ENCODE measurements around the gene SNX3.

SNX3 gene

GRCh38 chr6:108238322-108238721 is 22.5 kb downstream of the SNX3 start:
- TF ChIP-seq OSR1 (CRISPR knock-in tag; IDR thresholded peaks at IDR 0.05) (no peak), PPARA (CRISPR knock-in tag; IDR thresholded peaks at IDR 0.05; ENCODE audit: borderline replicate concordance) (no peak), TOX (CRISPR knock-in tag; IDR thresholded peaks at IDR 0.05; ENCODE audit: borderline replicate concordance) (no peak), RARB (CRISPR knock-in tag; IDR thresholded peaks at IDR 0.05) (no peak), ARNTL (CRISPR knock-in tag; IDR thresholded peaks at IDR 0.05; ENCODE audit: borderline replicate concordance, low read depth) (no peak), BACH2 (CRISPR knock-in tag; IDR thresholded peaks at IDR 0.05; ENCODE audit: borderline replicate concordance) (no peak), ZFP3 (CRISPR knock-in tag; IDR thresholded peaks at IDR 0.05) (no peak), CSRNP3 (CRISPR knock-in tag; IDR thresholded peaks at IDR 0.05) (no peak), ZNF565 (CRISPR knock-in tag; conservative IDR thresholded peaks at IDR 0.05; ENCODE audit: low read depth) (no peak), POU6F1 (CRISPR knock-in tag; IDR thresholded peaks at IDR 0.05; ENCODE audit: borderline replicate concordance, low read depth) (no peak), TCF4 (CRISPR knock-in tag; IDR thresholded peaks at IDR 0.05; ENCODE audit: borderline replicate concordance) (no peak), SNAI2 (CRISPR knock-in tag; IDR thresholded peaks at IDR 0.05) (no peak), ISL1 (CRISPR knock-in tag; IDR thresholded peaks at IDR 0.05) (no peak), CSDC2 (CRISPR knock-in tag; IDR thresholded peaks at IDR 0.05) (no peak), ZNF8 (CRISPR knock-in tag; IDR thresholded peaks at IDR 0.05) (no peak)
- no peak for ATAC-seq

GRCh38 chr6:108236791-108237190 is 24.0 kb downstream of the SNX3 start:
- ATAC-seq: no peak
- no peak for TF ChIP-seq CSRNP3 (CRISPR knock-in tag; IDR thresholded peaks at IDR 0.05)
- TF ChIP-seq PPARA (CRISPR knock-in tag; IDR thresholded peaks at IDR 0.05; ENCODE audit: borderline replicate concordance): no peak
- TF ChIP-seq ZFP30 (CRISPR knock-in tag; IDR thresholded peaks at IDR 0.05): no peak
- TF ChIP-seq CREB5 (CRISPR knock-in tag; IDR thresholded peaks at IDR 0.05; ENCODE audit: low read depth): no peak
- no peak for TF ChIP-seq RARB (CRISPR knock-in tag; IDR thresholded peaks at IDR 0.05)
- no peak for TF ChIP-seq ZC3H10 (CRISPR knock-in tag; IDR thresholded peaks at IDR 0.05)
- TF ChIP-seq POU6F1 (CRISPR knock-in tag; IDR thresholded peaks at IDR 0.05; ENCODE audit: borderline replicate concordance, low read depth): no peak
- no peak for TF ChIP-seq ZNF70 (CRISPR knock-in tag; IDR thresholded peaks at IDR 0.05)
- no peak for TF ChIP-seq PATZ1 (CRISPR knock-in tag; IDR thresholded peaks at IDR 0.05; ENCODE audit: borderline replicate concordance)
- no peak for TF ChIP-seq ISL1 (CRISPR knock-in tag; IDR thresholded peaks at IDR 0.05)
- TF ChIP-seq GLIS3 (CRISPR knock-in tag; IDR thresholded peaks at IDR 0.05): no peak
- no peak for TF ChIP-seq BACH2 (CRISPR knock-in tag; IDR thresholded peaks at IDR 0.05; ENCODE audit: borderline replicate concordance)
- TF ChIP-seq TOX (CRISPR knock-in tag; IDR thresholded peaks at IDR 0.05; ENCODE audit: borderline replicate concordance): no peak

GRCh38 chr6:108235127-108235526 is 25.7 kb downstream of the SNX3 start:
- no peak for TF ChIP-seq ZFP30 (CRISPR knock-in tag; IDR thresholded peaks at IDR 0.05)
- no peak for TF ChIP-seq SNAI2 (CRISPR knock-in tag; IDR thresholded peaks at IDR 0.05)
- TF ChIP-seq PPARA (CRISPR knock-in tag; IDR thresholded peaks at IDR 0.05; ENCODE audit: borderline replicate concordance): no peak
- no peak for TF ChIP-seq ZNF565 (CRISPR knock-in tag; conservative IDR thresholded peaks at IDR 0.05; ENCODE audit: low read depth)
- no peak for TF ChIP-seq CSRNP3 (CRISPR knock-in tag; IDR thresholded peaks at IDR 0.05)
- no peak for TF ChIP-seq ISL1 (CRISPR knock-in tag; IDR thresholded peaks at IDR 0.05)
- TF ChIP-seq GLIS3 (CRISPR knock-in tag; IDR thresholded peaks at IDR 0.05): no peak
- no peak for TF ChIP-seq ESRRG (CRISPR knock-in tag; IDR thresholded peaks at IDR 0.05)
- no peak for TF ChIP-seq BACH2 (CRISPR knock-in tag; IDR thresholded peaks at IDR 0.05; ENCODE audit: borderline replicate concordance)
- no peak for ATAC-seq

Measured in SK-N-SH treated with all-trans-retinoic acid at 6 μM for 48 hours (cell line).